HG02884 (cell line): ENCODE data around the gene TPD52L1.

ENCODE experiments used
- ATAC-seq: cut with Tn5 transposase; IDR thresholded peaks from one replicate; pipeline ENCODE4 v1.9.1; 2021; ENCODE audit warnings: mild to moderate bottlenecking, moderate library complexity; ENCODE audit not compliant: unreplicated experiment

Gene TPD52L1

GRCh38 chr6:125301435-125302391 is 148.1 kb downstream of the TPD52L1 start, which contains the start of gene HDDC2:
Gene HDDC2 (minus strand): TSS chr6:125301967. CDS start chr6:125301932, 35 bp downstream.
- peak; percentile 78 for ATAC-seq

DNA sequence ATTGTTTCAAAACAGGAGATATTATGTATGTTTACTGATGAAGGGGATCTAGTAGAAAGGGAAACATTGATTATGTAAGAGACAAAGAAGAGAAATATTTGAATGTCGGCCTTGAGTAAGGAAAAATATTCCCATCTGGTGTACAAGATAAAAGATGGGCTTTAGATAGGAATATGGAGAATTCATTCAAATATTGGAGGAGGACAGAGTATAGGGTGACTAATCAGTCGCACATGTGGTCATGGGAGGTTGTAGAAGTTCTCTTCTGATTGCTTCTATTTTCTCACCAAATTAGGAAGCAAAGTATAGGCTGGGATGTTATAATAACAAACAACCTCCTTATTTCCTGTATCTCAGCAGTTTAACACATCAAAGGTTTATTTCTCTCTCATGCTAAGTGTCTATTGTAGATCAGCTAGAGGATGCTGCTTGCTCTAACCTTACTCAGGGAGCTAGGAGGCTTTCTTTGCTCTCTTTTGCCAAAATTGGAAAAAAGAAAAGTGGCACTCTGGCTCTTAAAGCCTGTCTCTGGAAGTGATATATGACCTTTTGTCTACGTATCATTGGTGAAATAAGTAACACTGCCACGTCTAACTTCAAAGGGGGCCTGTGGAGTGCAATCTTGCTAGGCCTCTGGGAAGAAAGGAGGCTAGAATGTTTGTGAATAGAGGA is 149.4 kb downstream of the TPD52L1 start:
- ATAC-seq: no peak

GRCh38 chr6:125303512-125303854 is 149.9 kb downstream of the TPD52L1 start:
- no peak for ATAC-seq

DNA sequence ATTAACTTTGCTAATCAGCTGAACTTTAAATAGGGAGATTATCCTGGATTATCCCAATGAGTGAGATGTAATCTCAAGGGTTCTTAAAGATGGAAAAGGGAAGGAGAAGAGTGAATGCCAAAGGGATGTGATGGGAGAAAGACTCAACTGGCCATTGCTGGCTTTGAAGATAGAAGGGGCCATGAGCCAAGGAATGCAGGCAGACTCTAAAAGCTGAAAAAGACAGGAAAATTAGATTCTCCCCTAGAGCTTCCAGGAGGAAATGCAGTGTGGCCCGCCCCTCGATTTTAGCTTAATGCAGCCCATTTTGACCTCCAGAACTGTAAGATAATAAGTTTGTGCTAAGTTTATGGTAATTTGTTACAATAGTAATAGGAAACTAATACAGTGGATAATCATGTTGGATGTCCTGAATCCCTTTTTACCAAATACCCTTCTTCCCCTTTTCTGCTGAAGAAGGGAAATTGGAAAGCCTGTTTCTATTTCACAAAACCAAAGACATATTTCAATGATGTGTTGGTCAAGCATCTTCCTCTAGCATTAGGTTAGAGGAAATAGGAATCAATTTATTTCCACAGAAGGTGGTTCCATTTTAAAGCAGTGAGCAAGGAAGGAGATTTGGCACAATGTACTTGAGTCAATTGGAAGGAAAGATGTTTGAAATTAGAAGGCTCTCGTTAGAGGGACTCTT is 151.5 kb downstream of the TPD52L1 start:
- ATAC-seq: no peak

DNA sequence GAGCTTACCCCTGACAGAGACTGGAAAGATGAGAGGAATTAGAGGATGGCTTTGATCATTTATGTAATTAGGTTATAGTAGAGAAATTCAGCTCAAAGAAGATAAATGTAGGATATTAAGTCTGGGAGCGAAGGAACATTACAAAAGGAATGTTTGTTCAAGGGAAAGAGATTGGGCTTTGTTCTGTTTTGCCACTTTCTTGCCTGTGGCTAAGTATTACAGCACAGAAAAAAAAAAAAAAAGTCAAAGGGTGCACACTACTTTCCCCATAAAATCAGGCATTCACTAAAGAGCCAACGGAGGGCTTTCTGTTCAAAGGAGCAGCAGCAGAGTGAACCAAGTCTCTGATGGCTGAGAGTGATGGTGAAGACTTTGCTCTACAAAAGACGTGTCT is 153.2 kb downstream of the TPD52L1 start:
- ATAC-seq: no peak

DNA sequence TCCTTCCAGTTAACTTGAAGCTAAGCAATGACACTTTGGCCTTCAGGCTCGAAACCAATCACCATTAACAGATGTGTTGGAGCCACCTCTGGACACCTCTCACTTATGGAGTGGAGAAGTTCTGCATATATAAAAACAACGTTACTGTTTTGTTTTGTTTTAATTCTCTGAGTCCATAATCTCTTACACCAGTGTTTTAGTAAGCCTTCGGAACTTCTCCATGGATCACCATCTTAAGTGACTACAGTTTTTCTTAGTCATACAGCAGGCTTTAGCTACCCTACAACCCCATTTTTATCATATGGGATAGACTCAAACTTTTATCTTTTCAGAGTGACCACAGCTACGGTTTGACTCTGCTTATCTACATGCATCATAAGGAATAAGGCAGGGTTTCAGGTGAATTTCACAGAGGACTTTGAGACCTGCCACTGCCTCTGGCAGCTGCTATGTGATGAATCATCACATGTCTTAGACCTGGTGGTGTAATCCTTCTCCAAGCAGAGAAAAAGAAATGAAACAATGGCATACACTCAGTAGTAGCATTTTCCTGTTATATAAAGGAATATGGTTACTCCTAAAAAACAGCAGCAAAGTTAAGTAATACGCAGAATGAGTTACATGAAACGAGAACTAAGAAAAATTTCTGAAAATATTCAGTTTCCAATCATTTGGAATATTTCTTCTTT is 153.7 kb downstream of the TPD52L1 start:
- ATAC-seq: no peak

GRCh38 chr6:125307964-125308615 is 154.5 kb downstream of the TPD52L1 start:
- ATAC-seq: no peak

DNA sequence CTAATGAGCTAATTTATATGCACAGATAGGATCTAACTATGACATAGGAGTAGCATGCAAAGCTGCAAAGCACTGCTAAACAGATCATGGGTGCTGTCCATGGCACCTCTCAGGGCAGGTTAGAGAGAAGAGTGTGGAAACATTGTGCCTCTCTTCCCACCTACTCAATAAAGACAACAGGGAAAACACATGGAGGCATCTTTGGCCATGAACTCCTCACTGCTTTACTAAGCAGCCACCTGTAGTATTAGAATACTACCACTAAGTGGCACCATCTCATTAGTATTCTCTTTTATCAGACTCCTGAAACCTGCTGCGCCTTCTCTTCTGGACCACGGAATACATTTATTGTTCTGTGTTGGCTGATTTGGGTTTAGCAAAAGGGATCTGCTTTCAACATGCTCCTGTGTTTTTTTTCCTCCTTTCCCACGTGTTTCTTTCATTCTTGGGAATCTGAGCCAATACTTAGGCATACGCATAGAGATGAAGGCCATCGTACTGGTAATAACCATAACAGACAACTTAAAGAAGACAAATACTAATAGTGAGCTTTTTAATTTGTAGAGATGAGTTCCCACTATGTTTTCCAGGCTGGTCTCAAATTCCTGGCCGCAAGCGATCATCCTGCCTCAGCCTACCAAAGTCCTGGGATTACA is 157.5 kb downstream of the TPD52L1 start:
- ATAC-seq: peak; percentile 79

DNA sequence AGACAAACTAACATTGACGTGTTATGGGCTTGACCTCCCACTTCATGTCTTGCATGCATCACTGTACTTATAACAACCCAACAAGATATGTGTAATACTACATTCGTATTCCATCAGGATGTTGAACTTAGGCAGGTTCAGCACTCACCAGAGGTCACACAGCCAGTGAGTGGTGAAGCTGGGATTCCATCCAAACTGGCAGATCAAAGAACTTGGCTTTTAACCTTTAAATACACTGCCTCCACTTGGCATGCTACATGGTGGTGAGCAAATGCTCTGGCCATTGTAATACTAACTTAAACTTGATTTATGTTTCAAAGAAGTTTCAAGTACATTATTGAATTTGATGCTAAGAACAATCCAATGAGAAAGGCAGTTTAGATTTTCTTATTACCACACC is 158.9 kb downstream of the TPD52L1 start:
- no peak for ATAC-seq

GRCh38 chr6:125312950-125313349 is 159.4 kb downstream of the TPD52L1 start:
- no peak for ATAC-seq
